HG02970 (cell line): ENCODE data around the gene LARGE1.

Experiments used
- ATAC-seq: cut with Tn5 transposase; IDR thresholded peaks from one replicate; pipeline ENCODE4 v1.9.1; 2021; ENCODE audit warnings: mild to moderate bottlenecking, moderate library complexity, moderate number of reproducible peaks; ENCODE audit not compliant: unreplicated experiment, low FRiP score

The LARGE1 gene

DNA sequence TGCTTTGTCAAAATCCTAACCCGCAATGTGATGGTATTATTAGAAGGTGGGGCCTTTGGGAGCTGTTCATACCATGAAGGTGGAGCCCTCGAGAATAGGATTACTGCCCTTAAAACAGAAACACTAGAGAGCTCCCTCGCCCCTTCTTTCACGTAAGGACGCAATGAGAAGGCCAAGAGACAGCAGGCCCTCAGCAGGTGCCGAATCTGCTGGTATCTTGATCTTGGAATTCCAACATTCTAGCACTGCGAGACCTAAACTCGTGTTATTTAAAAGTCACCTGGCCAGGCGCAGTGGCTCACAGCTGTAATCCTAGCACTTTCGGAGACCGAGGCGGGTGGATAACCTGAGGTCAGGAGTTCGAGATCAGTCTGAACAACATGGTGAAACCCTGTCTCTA is 33.1 kb downstream of the LARGE1 start:
- ATAC-seq: no peak

- ATAC-seq: no peak
Measured at GRCh38 chr22:33886696-33887095, 33.6 kb downstream of the LARGE1 start.

- ATAC-seq: no peak
Measured at GRCh38 chr22:33884829-33885228, 35.4 kb downstream of the LARGE1 start.

DNA sequence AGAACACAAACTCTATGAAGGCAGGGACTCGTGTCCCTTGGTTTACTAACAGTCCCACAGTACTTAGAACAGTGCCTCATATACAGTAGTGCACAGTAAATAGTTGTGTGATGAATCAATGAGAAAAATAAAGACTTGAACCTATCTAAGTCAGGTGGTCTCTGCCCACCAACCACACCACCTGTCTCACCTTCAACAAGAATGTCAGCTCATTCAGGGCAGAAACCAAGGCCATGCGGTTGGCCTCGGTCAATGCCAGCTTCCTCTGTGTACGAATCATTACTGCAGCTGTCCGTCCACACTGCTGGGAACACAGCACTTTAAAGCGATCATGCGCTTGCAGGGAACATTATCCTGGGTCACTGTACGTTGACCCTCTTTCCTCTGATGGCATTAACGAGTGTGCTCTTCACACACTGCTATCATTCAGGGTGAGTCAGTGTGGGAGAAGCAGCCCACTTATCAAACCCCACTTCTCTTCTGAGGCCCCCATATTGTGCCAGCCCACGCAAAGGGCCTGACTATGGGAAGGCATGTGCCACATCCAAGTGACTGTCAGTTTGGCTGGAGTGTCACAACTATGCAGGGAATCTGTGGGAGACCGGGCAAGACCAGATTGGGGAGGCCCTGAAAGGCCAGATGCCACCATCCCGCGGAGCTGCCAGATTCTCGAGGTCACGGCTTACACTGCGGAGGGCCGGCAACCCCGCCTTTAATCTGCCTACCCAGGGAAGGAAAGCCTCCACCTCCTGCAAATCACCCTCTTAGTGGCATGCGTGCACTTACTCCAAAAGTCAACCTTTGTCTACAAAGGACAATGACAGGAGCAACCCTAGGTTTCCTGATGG is 36.1 kb downstream of the LARGE1 start:
- ATAC-seq: no peak

DNA sequence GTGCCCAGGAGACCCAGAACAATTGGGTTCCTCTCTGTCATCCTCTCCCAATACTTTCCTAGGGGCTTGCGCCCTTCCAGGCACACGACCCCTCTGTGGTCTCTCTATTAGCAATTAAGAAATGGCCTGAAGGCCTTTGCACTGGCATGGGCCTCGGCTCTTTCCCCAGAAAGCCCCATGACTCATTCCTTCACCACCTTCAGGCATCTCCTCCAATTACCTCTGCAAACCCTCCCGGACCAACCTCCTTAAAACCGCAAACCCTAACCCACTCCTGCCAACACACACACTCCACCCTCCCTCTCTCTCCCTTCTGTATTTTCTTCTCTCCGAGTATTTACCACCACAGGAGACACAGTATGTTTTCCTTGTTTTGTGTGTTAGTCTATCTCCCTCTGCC is 36.7 kb downstream of the LARGE1 start:
- no peak for ATAC-seq

GRCh38 chr22:33882991-33883390 is 37.3 kb downstream of the LARGE1 start:
- ATAC-seq: no peak

- ATAC-seq: no peak
Measured at GRCh38 chr22:33880986-33881385, 39.3 kb downstream of the LARGE1 start.

- ATAC-seq: no peak
Measured at GRCh38 chr22:33879796-33880195, 40.5 kb downstream of the LARGE1 start.

DNA sequence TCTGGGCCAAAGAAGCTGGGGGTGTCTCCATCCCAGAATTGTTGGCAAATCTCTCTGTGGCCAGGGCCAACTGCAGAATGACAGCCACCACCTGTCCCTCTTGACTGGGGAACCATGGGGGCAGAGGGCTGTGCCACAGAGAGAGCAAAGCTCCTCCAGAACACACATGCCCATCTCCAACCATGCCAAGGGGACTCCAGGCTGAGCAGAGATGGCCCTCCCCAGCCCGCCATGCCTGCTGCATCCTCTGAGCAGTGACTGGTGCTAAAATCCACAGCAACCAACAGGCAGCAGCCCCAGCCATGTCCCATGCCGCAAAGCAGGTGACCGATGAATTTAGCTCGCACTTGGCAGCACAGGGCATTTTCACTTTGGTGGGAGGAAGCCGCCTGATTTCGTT is 45.0 kb downstream of the LARGE1 start:
- no peak for ATAC-seq

DNA sequence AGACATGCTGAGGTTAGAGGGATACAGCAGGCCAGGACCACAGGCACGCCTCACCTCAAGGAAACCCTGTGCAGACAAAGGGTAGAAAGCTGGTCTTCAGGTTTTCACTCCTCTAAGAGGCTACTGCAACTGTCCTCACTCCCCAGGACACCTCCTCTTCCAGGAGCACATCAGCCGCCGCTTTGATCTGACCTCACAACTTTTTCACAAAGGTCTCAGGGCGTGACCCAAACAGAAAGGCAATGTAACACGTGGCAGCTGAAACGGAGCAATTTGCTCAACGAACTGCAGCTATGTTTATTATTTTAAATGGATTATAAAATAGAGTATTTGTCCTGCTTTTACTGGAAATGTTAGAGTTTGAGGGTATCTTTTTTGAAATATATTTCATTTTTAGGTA is 46.1 kb downstream of the LARGE1 start:
- no peak for ATAC-seq

DNA sequence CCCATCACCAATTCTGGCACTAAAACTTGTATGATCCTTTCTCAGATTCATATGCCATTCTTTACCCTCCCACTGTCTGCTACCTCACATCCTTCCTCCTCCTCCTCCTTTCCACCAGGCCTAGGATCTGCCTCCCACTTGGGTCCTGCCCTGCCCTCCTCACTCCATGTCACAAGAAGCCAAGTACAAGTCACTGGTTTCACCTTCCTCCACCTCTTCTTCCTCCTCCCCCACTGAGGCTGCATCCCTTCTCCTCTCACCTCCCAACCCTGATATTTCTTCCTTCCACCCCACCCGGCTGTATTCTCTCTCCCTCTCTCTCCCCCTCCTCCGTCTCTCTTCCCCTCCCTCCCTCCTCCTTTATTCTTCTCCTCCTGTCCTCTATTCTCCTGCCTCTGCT is 46.6 kb downstream of the LARGE1 start:
- no peak for ATAC-seq

- ATAC-seq: no peak
Measured at GRCh38 chr22:33873186-33873585, 47.1 kb downstream of the LARGE1 start.

GRCh38 chr22:33871935-33872334 is 48.3 kb downstream of the LARGE1 start:
- no peak for ATAC-seq

- no peak for ATAC-seq
Measured at GRCh38 chr22:33869946-33870345, 50.3 kb downstream of the LARGE1 start.

- no peak for ATAC-seq
Measured at GRCh38 chr22:33867971-33868370, 52.3 kb downstream of the LARGE1 start.

- ATAC-seq: no peak
Measured at GRCh38 chr22:33867118-33867866, 53.0 kb downstream of the LARGE1 start.

DNA sequence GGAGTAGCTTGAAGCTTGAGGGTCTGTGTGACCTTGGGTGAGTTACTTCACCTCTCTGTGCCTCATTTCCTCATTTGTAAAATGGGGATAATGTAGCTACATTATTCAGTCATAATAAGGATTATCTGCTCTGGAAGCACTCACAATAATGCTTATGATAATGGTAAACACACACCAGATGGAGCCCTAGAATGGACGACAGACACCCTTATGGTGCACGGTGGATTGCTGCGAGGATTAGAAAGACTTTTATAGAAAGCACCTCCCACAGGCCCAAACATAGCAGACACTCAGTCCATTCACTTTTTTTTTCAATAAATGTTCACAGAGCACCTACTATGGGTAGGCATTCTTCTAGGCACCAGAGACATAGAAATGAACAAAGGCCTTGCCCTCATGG is 53.8 kb downstream of the LARGE1 start:
- ATAC-seq: no peak

GRCh38 chr22:33865996-33866395 is 54.3 kb downstream of the LARGE1 start:
- ATAC-seq: no peak

DNA sequence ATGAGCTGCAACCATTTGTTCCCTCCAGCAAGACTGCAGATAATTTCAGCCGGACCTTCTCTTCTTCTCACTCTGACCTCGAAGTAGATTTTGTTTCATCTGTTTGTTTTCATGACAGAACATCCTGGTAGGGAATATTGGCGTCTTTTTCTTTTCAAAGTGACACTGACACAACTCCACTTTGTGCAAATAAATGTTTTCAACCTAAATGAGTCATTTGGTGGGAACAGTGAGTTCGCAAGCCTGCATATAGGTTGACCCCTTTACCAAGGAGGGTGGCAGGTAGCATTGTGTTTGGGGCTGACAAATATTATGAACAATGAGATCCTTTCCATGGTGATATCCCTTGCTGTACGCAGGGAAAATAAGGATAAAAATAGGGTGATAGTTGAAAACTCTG is 55.0 kb downstream of the LARGE1 start:
- no peak for ATAC-seq

- no peak for ATAC-seq
Measured at GRCh38 chr22:33864723-33865130, 55.5 kb downstream of the LARGE1 start.

GRCh38 chr22:33861216-33861875 is 58.9 kb downstream of the LARGE1 start:
- ATAC-seq: no peak
